Germinal center (tissue), 1 donor: ENCODE measurements around the gene RAB11FIP3.

ENCODE experiments used
- DNase-seq: peaks from one replicate; pipeline ENCODE4 v3.0.0; 2012; ENCODE audit warnings: mixed read lengths, low spot score

RAB11FIP3 gene

GRCh38 chr16:533391-534123 lies 108.1 kb downstream of the RAB11FIP3 start:
- no peak for DNase-seq

- DNase-seq, result no peak
These were observed 108.7 kb downstream of the RAB11FIP3 start for GRCh38 chr16:534135-534534.

GRCh38 chr16:534856-535445 lies 109.5 kb downstream of the RAB11FIP3 start:
- DNase-seq, result no peak

GRCh38 chr16:535446-536405 lies 110.3 kb downstream of the RAB11FIP3 start:
- no peak for DNase-seq

- DNase-seq, result no peak
These were observed 111.3 kb downstream of the RAB11FIP3 start for GRCh38 chr16:536746-537145.

GRCh38 chr16:537415-538335 lies 112.2 kb downstream of the RAB11FIP3 start:
- DNase-seq, result no peak

GRCh38 chr16:539901-540530 lies 114.6 kb downstream of the RAB11FIP3 start:
- DNase-seq, result no peak

GRCh38 chr16:540645-541340 lies 115.3 kb downstream of the RAB11FIP3 start:
- DNase-seq, result no peak

- DNase-seq, result no peak
These were observed 118.1 kb downstream of the RAB11FIP3 start for GRCh38 chr16:543301-544164.

GRCh38 chr16:544517-544916 lies 119.1 kb downstream of the RAB11FIP3 start:
- DNase-seq, result no peak

GRCh38 chr16:546909-547770 lies 121.7 kb downstream of the RAB11FIP3 start:
- no peak for DNase-seq

- DNase-seq, result no peak
These were observed 123.1 kb downstream of the RAB11FIP3 start for GRCh38 chr16:548586-548985.

GRCh38 chr16:549544-550263 lies 124.3 kb downstream of the RAB11FIP3 start:
- no peak for DNase-seq

- no peak for DNase-seq
These were observed 125.8 kb downstream of the RAB11FIP3 start for GRCh38 chr16:551210-551609.

- DNase-seq, result no peak
These were observed 126.7 kb downstream of the RAB11FIP3 start for GRCh38 chr16:552171-552570.

GRCh38 chr16:553601-554296 lies 128.3 kb downstream of the RAB11FIP3 start:
- no peak for DNase-seq

GRCh38 chr16:554297-554621 lies 128.8 kb downstream of the RAB11FIP3 start:
- DNase-seq, result no peak
